Measurements from ENCODE around the gene RPL37A. TPM values are rescaled to one million over a fixed set of nuclear protein-coding genes. Genes with fewer than 3 reads are reported as not detected.

The RPL37A gene
- total RNA-seq, 2 experiments from 2014 or later: 4,110 to 4,316 TPM

DNA sequence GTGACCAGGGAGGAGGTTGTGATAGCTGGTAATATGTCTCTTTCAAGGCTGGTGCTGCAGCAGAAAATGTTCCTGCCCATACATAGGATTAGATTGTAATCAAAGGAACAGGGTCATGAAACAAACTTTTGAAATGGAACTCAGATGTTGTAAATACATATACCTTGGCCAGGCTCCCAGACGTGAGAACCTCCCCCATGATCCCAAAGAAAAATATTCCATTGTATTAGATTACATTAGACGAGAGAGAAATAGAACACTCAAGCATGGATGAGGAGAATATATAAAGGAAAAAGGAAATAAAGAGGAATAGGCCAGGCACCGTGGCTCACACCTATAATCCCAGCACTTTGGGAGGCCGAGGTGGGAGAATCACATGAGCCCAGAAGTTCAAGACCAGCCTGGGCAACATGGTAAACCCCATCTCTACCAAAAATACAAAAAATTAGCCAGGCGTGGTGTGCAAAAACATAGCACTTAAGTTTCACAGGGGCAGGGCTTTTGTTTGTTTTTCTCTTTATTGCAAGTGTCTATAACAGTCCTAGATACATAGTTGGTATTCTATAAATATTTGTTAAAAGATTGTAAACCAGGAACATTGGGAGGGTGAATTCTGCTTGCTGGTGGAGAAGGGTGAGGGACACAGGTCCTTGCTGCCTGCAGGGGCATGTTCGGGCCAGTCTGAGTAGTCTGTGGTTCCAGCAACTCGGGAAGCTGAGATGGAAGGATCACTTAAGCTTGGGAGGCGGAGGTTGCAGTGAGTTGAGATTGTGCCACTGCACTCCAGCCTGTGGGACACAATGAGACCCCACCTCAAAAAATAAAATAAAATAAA is 52.8 kb downstream of the RPL37A start:
- intact Hi-C loops (cut with micrococcal nuclease): no loop called here
- CTCF ChIA-PET: interaction anchor here (0.9 kb wide), 1 partner anchor 115 kb away, joined by 3 read pairs; no protein-coding TSS in a partner anchor
- H3K36me3 Mint-ChIP-seq (ENCODE audit: low read depth): no peaks in the 10 kb centered on the region
- DNase-seq (no peak), ATAC-seq (no peak)
- POLR2A ChIA-PET: no interaction called here
- no peaks in the 10 kb centered on the region for H3K9me3 Mint-ChIP-seq
- H3K4me3 Mint-ChIP-seq: no peak overlapping the region
- TF ChIP-seq, protein P1, sequence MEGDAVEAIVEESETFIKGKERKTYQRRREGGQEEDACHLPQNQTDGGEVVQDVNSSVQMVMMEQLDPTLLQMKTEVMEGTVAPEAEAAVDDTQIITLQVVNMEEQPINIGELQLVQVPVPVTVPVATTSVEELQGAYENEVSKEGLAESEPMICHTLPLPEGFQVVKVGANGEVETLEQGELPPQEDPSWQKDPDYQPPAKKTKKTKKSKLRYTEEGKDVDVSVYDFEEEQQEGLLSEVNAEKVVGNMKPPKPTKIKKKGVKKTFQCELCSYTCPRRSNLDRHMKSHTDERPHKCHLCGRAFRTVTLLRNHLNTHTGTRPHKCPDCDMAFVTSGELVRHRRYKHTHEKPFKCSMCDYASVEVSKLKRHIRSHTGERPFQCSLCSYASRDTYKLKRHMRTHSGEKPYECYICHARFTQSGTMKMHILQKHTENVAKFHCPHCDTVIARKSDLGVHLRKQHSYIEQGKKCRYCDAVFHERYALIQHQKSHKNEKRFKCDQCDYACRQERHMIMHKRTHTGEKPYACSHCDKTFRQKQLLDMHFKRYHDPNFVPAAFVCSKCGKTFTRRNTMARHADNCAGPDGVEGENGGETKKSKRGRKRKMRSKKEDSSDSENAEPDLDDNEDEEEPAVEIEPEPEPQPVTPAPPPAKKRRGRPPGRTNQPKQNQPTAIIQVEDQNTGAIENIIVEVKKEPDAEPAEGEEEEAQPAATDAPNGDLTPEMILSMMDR (IDR thresholded peaks at IDR 0.05): no peak
- H3K27ac Mint-ChIP-seq: no peak overlapping the region
- H3K4me1 Mint-ChIP-seq (ENCODE audit: low read depth): peaks cover 8% of the 10 kb centered on the region
- no peaks in the 10 kb centered on the region for H3K27me3 Mint-ChIP-seq

DNA sequence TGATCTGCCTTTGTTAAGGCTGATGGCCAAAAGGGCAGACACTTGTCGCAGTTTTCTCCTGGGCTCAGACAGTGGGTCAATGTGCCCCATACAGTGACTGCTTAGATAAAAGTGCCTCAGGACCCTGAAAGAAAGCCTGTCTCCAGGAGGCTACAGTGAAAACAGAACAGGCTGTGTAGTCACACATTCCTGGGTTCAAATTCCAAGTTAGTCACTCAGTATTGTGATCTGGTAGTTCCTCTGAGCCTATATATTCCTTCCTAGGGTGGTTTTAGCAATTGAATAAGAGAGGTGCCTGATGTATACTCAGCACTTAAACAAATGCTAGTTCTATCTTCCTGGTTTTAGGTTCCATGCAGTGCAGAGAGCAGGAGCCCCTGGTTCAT is 54.4 kb downstream of the RPL37A start:
- ATAC-seq (no peak), DNase-seq (no peak)
- H3K36me3 Mint-ChIP-seq (ENCODE audit: low read depth): no peaks in the 10 kb centered on the region
- CTCF ChIA-PET: no interaction called here
- POLR2A ChIA-PET: no interaction called here
- TF ChIP-seq, protein P1 (IDR thresholded peaks at IDR 0.05): no peak
- H3K27me3 Mint-ChIP-seq: no peaks in the 10 kb centered on the region
- intact Hi-C loops (cut with micrococcal nuclease): no loop called here
- no peak overlapping the region for H3K4me3 Mint-ChIP-seq
- H3K9me3 Mint-ChIP-seq: no peaks in the 10 kb centered on the region
- no peak overlapping the region for H3K27ac Mint-ChIP-seq
- peaks cover 8% of the 10 kb centered on the region for H3K4me1 Mint-ChIP-seq (ENCODE audit: low read depth)

Other genes with a start within 250 kb of the RPL37A start
- gene MARCHF4, start 126.4 kb upstream of the RPL37A start, total RNA-seq: not detected
- gene SMARCAL1, start 86.4 kb upstream of the RPL37A start, total RNA-seq: 10 to 100 TPM; 22.3 to 24.7 TPM
- gene IGFBP2, start 134.6 kb downstream of the RPL37A start, total RNA-seq: 100 to 1,000 TPM; 123 to 124 TPM
- gene IGFBP5, start 196.7 kb downstream of the RPL37A start, total RNA-seq: not detected

All from activated CD8-positive, alpha-beta T cell treated with anti-CD3 and anti-CD28 coated beads for 36 hours (primary cell).